Hepatic stellate cell (primary cell): ENCODE data around the gene NAALADL2.
"Not testable (repeated sequence)": the region's sequence is repeated elsewhere in the genome, so short reads cannot be mapped to it uniquely, and the experiment has no call there.

Experiments
- DNase-seq: peaks from one replicate; pipeline ENCODE4 v3.0.0; 2011; ENCODE audit warnings: low spot score

The NAALADL2 gene

DNA sequence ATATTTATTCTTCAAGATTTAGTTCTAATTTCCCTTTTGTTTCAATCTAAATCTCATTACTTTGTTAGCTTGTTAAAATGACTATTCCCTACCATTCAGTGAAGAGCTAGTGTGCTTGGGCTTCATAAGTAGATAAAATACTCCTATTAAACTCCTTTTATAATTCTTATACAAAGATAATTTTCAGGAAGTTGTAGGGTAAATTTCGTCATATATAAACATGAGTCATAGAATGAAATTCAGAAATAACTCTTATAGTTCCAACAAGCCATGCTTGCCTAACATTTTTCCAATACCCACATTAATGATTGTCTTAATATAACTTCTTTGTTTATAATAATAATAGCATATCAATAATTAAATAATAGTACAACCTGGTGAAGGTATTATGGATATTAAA is 407.3 kb downstream of the NAALADL2 start:
- peak; percentile 4 for DNase-seq

DNA sequence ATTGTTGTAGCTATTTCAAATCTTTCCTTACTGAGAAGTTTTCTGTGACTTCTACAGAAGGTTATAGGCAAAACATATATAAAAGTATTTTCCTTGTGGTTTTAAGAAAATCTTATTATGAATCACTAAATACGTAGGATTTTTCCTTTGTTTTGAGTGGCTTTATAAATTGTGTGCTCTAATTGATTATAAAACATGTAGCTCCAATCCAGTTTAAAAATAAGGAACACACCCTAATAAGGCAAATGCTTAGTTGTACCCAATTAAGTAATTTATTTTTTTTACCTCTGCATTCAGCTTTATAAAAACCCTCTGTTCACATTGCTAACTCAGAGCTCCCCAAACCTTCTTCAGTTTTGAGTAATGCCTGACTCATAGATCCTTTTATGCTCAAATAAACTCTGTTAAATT is 408.0 kb downstream of the NAALADL2 start:
- peak; percentile 15 for DNase-seq

GRCh38 chr3:175267561-175267960 is 408.4 kb downstream of the NAALADL2 start:
- no peak for DNase-seq

DNA sequence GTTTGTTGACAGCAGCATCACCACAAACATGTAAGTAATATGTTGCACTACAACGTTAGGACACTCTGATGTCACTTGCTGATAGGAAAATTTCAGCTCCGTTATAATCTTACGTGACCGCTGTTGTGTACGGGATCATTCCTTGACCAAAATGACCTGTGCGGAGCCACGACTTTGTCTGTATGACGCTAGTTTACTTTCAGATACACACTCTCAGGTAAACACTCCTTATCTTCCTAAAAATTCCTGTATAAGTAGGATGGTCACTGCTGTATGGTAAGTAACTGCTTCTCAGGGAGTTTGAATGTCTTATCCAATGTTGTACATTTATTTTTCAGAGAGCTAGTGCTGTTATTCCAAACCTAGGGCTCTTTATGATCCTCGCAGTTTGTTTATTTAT is 410.3 kb downstream of the NAALADL2 start:
- DNase-seq = no peak

GRCh38 chr3:175270198-175270837 is 411.2 kb downstream of the NAALADL2 start:
- DNase-seq = no peak

- no peak for DNase-seq
These were observed 411.7 kb downstream of the NAALADL2 start for GRCh38 chr3:175270866-175271265.

- not testable (repeated sequence) for DNase-seq
These were observed 412.3 kb downstream of the NAALADL2 start for GRCh38 chr3:175271465-175271864.

GRCh38 chr3:175272392-175272791 is 413.3 kb downstream of the NAALADL2 start:
- DNase-seq = no peak

GRCh38 chr3:175273573-175273972 is 414.4 kb downstream of the NAALADL2 start:
- no peak for DNase-seq

DNA sequence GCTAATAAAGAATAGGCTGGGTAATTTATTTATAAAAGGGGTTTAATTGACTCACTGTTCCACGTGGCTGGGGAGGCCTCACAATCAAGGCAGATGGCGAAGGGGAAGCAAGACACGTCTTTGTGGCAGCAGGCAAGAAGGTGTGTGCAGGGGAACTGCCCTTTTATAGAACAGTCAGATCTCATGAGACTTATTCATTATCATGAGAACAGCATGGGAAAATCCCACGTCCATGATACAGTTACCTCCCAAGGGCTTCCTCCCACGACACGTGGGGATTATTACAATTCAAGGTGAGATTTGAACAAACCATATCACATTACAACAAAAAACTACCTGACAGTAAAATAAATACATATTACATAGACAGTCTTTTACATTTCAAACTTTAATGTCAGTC is 414.9 kb downstream of the NAALADL2 start:
- no peak for DNase-seq

- no peak for DNase-seq
These were observed 415.5 kb downstream of the NAALADL2 start for GRCh38 chr3:175274474-175275218.

GRCh38 chr3:175278680-175279079 is 419.5 kb downstream of the NAALADL2 start:
- DNase-seq = no peak

GRCh38 chr3:175279457-175279856 is 420.3 kb downstream of the NAALADL2 start:
- DNase-seq = no peak

GRCh38 chr3:175279911-175280310 is 420.8 kb downstream of the NAALADL2 start:
- no peak for DNase-seq

GRCh38 chr3:175287361-175287963 is 428.3 kb downstream of the NAALADL2 start:
- no peak for DNase-seq

GRCh38 chr3:175288621-175289020 is 429.5 kb downstream of the NAALADL2 start:
- no peak for DNase-seq

DNA sequence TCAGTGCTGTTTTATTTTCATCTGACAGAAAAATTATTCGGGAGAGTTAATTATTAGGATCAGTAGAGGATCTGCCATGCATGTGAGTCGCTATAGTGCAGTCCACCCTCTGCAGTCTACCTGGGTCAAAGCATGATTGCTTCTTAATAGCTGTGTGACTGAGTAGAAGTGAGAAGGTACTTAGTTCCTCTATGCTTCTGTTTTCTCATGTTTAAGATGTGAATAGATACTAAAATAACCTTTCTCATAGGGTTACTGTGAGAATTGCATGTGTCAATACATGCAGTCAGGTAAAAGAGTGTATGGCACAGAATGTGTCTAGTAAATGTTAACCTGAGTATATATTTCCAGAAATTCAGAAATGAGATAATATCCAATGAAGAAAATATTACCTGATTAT is 435.7 kb downstream of the NAALADL2 start:
- DNase-seq = no peak

DNA sequence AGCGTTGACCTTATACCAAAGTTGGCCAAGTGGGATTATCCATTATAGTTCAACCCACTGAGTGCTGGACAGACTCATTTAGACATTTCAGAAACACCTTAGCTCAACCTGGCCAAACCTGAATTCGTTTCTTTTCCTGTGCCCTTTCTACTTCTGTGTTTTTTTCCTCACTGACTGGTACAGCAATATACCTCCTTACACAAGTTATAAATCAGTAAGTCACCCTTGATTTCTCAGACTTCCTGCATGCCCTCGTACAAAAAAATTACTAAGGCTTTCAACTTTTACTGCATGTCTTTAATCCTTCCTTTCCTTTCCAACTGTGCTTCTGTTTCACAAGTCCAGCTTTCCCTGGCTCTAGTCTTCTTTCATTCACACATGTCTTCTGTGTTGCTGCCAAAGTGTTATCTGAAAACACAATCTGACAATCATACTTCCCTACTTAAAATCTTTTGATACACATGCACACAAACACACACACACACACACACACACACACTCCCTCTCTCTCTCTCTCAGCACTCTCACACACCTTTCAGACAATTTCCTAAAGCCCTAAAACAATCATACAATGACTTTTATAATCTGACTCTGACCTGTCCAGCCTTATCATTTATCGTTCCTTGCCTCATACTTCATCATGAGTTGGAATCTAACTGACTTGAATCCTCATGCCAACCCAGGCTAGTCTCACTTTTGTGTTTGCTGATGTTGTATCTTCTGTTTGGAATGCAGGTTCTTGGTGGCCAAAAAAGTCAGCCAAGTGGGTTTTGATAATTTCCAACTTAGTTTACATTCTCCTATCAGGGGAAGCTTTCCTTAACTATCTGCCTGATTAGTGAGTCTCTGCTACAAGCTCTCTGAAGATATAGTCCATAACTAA is 436.4 kb downstream of the NAALADL2 start:
- DNase-seq = no peak

GRCh38 chr3:175297216-175297615 is 438.1 kb downstream of the NAALADL2 start:
- no peak for DNase-seq

DNA sequence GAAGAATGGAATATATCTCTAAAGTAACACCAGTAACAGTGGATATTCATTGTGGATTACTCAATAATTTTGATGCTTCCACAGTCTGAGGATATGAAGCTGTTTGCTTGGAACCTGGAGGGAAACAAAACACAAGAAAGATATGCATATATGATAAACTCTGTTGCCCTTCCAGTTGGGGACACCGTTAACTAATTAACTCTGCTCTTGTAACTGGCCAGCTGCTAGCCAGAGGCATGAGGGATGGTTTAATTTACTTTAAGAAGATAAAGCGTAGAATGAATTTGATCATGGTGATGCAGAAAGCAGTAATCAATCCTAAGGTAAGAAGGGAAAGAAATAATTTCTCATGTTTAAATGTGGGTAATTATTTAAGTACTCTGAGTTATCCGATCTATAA is 442.6 kb downstream of the NAALADL2 start:
- DNase-seq = no peak

DNA sequence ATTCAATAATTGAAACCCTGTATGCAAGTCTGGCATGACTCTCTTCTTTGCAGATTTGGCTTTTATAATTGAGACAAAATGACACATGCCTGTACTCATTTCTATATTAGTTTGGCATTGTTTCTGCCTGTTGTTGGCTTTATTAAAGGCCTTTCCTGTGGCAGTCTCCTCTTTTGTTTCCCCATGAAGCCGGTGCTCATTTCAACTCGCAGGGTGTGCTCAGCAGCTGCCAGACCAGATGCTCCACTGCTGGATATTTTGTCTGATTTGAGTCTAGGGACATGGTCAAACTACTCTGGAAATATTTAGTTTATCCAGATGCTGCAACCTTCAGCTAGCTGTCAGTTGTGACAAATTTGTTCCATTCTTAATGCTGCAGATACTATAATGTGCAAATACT is 445.3 kb downstream of the NAALADL2 start:
- DNase-seq = no peak

GRCh38 chr3:175307642-175308041 is 448.5 kb downstream of the NAALADL2 start:
- no peak for DNase-seq
